Muscle layer of colon (tissue), 2 donors: ENCODE results near the gene SETMAR.

Experiments used
- H3K27ac ChIP-seq: one replicate; pipeline ENCODE4 v1.7.0; 2013; ENCODE audit warnings: low read depth, mild to moderate bottlenecking, low read length, moderate library complexity
- H3K27me3 ChIP-seq, 2 donors: one replicate each; pipeline ENCODE4 v1.7.0; 2013; ENCODE audit warnings: low read length in 2 of 2, mild to moderate bottlenecking in 2 of 2; ENCODE audit not compliant: insufficient read depth in 2 of 2, control insufficient read depth in 1 of 2
- H3K36me3 ChIP-seq: one replicate; pipeline ENCODE4 v1.7.0; 2013; ENCODE audit warnings: mild to moderate bottlenecking, low read length; ENCODE audit not compliant: insufficient read depth
- H3K4me1 ChIP-seq: one replicate; pipeline ENCODE4 v1.7.0; 2013; ENCODE audit warnings: mild to moderate bottlenecking, low read length; ENCODE audit not compliant: insufficient read depth
- H3K4me3 ChIP-seq, 2 donors: one replicate each; pipeline ENCODE4 v1.7.0; 2013; ENCODE audit warnings: low read length in 2 of 2, low read depth in 1 of 2, mild to moderate bottlenecking in 1 of 2, moderate library complexity in 1 of 2
- H3K9ac ChIP-seq: one replicate; pipeline ENCODE4 v1.7.0; 2013; ENCODE audit warnings: low read length
- H3K9me3 ChIP-seq: one replicate; pipeline ENCODE4 v1.7.0; 2013; ENCODE audit warnings: mild to moderate bottlenecking, low read length
- donor health status: abdominal sarcoma.
- donor health status: Adenocarcinoma of cecum.

Gene SETMAR

DNA sequence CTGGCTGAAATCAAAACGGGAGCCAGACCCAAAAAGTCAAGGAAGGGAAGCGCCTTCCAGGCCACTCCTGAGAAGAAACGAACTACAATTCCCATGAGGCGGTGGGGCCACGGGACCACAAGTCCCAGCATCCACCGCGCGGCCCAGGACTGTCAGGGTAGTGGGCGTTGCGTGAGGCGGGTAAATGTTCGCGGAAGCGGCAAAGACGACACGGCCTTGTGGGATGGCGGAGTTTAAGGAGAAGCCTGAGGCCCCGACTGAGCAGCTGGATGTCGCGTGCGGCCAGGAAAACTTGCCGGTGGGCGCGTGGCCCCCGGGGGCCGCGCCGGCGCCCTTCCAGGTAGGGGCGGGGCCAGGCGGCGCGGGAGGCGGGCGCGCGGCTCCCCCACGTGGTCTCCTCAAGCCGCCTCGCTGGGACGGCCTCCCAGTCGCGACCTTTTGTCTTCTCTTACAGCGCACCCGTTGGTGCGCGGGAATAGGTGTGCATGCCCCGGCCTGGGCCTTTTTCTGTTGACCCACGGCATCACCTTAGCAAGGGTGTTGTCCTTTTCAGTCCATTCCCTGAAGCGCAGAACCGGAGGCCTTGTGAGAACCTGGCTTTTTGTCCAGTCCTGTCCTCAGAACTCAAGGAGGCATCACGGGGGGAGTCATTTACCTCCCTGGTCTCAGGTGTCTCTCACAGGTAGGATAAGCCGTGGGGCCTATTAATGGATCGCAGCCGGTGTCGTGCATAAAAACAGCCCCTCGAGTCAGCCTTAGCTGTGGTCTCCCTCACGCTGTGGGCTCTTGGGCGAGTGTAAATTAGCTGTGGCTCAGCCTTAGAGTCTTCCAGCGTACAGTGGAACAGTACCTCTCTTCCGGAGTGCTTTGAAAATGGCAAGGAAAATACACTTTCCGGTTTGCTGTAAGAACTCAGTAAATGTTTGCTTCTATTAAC, at the start of gene SETMAR:
SETMAR (plus strand) TSS at position 183 of the 937 bp plus-strand sequence; CDS start at position 185, 2 bp downstream.
- Histone ChIP-seq H3K27ac (peak within 1 kb of the TSS; percentile 77), H3K4me3 (peak within 1 kb of the TSS; percentile 75 to 99), H3K4me1 (peaks cover 34% of the 10 kb centered on the region), H3K36me3 (no peaks in the 10 kb centered on the region), H3K9ac (peak within 1 kb of the TSS; percentile 83), H3K9me3 (no peaks in the 10 kb centered on the region), H3K27me3 (no peaks in the 10 kb centered on the region)

DNA sequence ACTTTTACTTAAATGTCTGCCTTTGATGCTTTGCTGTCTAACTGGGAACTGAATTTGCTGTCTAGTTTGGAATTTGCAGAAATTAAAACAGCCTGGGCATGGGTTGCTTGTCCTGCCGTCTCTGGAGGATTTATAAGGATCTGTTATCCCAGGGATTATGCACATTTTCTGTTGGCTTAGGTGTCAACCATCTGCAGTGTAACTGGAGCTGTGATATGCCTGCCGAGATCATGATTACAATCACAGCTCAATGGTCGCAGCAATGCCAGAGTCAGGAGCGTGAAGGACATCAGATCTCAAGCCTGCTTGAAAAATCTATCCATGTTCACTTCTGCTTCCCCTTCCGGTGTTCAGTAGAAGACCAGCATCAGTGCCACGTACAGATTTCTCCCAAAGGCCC, 41.8 kb upstream of the SETMAR start:
- Histone ChIP-seq H3K27ac (no peak overlapping the region), H3K36me3 (no peaks in the 10 kb centered on the region), H3K9ac (no peak overlapping the region), H3K4me3 (no peak overlapping the region), H3K4me1 (no peaks in the 10 kb centered on the region), H3K9me3 (no peaks in the 10 kb centered on the region), H3K27me3 (no peaks in the 10 kb centered on the region)

DNA sequence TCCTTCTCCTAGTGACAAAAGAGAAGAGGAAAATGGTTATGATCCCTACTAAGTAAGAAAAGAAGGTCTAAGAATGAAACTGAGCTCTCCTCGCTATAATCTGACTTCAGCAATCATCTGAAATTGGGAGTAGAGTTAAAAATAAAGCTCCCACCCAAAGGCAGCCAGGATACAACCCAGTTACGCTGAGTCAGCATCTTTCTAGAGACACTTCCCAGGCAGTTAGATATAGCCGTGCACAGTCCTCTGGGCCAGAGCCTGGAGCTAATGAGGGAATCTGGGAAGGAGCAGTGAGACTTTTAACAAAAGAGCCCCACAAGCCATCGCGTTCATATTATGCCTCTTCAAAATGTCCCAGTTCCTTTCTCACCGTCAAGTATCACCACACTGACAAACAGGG, 39.1 kb upstream of the SETMAR start:
- Histone ChIP-seq H3K27me3 (no peaks in the 10 kb centered on the region), H3K9me3 (no peaks in the 10 kb centered on the region), H3K4me3 (no peak overlapping the region), H3K4me1 (no peaks in the 10 kb centered on the region), H3K9ac (no peak overlapping the region), H3K36me3 (no peaks in the 10 kb centered on the region), H3K27ac (no peak overlapping the region)

DNA sequence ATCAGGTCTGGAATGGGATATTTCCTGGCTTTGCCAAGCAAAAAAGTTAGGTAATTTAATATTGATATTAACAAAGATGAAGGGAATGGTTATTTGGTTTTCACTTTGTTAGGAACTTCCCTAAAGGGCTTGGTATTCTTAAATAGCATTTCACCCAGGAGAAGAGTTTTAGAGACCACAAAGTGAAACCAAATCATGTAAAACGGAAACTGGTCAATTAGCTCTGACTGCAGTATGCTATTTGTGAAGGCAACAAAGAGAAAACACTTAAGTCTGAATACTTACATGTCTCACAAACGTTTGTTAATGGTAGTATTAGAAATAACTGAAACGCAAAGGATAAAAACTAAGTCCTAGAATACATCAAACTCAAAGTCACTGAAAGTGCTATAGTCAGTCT, 32.4 kb upstream of the SETMAR start:
- H3K9me3 ChIP-seq, result no peaks in the 10 kb centered on the region
- H3K4me1 ChIP-seq, result no peaks in the 10 kb centered on the region
- no peak overlapping the region for H3K9ac ChIP-seq
- H3K36me3 ChIP-seq, result no peaks in the 10 kb centered on the region
- no peak overlapping the region for H3K27ac ChIP-seq
- H3K4me3 ChIP-seq, result no peak overlapping the region
- H3K27me3 ChIP-seq, result no peaks in the 10 kb centered on the region

DNA sequence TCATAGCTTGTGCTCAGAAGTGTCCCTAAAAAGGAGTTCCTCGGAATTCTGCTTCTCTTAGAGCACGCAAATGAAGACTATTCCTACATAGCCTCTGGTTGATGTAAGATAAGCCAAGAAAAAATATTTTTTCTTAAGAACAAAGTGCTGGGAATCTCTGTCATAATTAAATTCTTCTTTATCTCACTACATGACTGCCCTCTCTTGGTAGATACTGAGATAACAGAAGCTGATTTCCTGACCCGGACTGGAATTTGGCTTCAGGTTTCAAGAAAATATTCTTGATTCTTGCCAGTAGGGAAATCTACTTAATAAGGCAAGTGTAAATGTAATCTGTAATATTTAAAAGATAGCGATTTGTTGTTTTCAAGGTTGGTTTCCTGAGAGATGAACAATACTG, 31.3 kb upstream of the SETMAR start:
- H3K4me3 ChIP-seq, result no peak overlapping the region
- H3K36me3 ChIP-seq, result no peaks in the 10 kb centered on the region
- no peaks in the 10 kb centered on the region for H3K9me3 ChIP-seq
- no peaks in the 10 kb centered on the region for H3K4me1 ChIP-seq
- no peaks in the 10 kb centered on the region for H3K27me3 ChIP-seq
- no peak overlapping the region for H3K9ac ChIP-seq
- no peak overlapping the region for H3K27ac ChIP-seq

DNA sequence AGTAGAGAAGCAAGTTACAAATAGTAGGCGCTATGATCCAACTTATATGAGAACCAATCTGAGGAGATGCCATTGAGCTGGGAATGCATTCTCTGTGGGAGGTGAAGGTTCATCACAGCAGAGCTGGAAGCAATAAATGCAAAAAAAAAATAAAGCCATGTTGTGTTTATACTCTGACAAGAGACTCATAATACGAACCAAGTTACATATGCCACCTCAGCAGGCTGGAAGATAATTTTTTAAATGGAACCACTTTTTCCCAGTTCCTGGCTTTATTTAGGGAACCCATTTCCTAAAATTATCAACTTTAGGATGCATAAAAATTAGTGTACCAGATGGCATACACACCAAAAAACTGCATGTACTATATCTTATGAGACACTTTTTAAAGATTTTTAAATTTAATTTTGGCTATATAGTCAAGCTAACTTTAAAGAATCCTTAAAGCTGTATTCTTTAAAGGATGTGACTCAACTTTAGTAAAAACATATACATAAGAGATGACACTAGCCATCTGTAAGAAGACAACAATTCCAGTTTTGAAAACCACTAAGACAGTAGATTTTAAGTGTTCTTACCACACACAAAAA, 23.6 kb upstream of the SETMAR start:
- H3K36me3 ChIP-seq, result no peaks in the 10 kb centered on the region
- H3K27ac ChIP-seq, result no peak overlapping the region
- no peak overlapping the region for H3K9ac ChIP-seq
- H3K9me3 ChIP-seq, result no peaks in the 10 kb centered on the region
- H3K27me3 ChIP-seq, result no peaks in the 10 kb centered on the region
- H3K4me1 ChIP-seq, result no peaks in the 10 kb centered on the region
- H3K4me3 ChIP-seq, result no peak overlapping the region

DNA sequence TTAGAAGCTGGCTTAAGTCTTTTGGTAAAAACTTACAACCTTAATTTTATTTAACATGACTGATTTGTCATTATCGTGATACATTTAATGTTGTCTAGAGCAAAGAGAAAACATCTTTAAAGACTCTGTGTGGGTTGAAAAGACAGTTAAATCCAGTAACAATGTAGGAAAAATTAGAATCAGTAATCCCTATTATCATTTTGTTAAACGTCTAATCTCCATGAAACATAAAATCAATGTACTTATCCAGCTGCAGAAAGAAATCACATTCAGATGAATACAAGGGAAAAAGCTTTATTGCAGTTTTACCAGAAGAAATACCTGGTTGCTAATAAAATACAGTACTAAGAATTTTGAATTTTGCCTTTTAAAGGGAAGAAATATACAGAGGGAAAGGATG, 21.2 kb upstream of the SETMAR start:
- H3K9ac ChIP-seq, result no peak overlapping the region
- no peak overlapping the region for H3K27ac ChIP-seq
- no peaks in the 10 kb centered on the region for H3K4me1 ChIP-seq
- H3K27me3 ChIP-seq, result no peaks in the 10 kb centered on the region
- H3K4me3 ChIP-seq, result no peak overlapping the region
- no peaks in the 10 kb centered on the region for H3K36me3 ChIP-seq
- H3K9me3 ChIP-seq, result no peaks in the 10 kb centered on the region

DNA sequence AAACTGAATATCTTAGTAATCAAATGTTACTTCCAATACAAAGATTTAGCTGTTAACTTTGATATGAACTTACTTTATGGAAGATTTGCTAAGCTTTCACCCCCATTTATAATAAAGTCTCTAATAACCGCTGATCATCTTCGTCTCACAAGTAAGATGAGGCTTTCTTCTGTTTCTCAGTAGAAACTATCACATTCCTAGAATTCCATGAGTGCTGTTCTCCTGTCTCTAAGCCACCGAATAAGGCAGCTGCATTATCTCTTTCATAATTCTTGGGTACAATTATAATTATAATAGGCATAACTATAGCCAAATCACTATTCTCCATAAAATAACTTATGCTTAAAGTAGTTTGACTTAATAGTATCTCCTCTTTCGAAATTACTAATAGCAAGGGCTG, 18.3 kb upstream of the SETMAR start:
- no peak overlapping the region for H3K9ac ChIP-seq
- H3K27ac ChIP-seq, result no peak overlapping the region
- no peaks in the 10 kb centered on the region for H3K36me3 ChIP-seq
- H3K4me1 ChIP-seq, result no peaks in the 10 kb centered on the region
- H3K27me3 ChIP-seq, result no peaks in the 10 kb centered on the region
- H3K4me3 ChIP-seq, result no peak overlapping the region
- no peaks in the 10 kb centered on the region for H3K9me3 ChIP-seq

DNA sequence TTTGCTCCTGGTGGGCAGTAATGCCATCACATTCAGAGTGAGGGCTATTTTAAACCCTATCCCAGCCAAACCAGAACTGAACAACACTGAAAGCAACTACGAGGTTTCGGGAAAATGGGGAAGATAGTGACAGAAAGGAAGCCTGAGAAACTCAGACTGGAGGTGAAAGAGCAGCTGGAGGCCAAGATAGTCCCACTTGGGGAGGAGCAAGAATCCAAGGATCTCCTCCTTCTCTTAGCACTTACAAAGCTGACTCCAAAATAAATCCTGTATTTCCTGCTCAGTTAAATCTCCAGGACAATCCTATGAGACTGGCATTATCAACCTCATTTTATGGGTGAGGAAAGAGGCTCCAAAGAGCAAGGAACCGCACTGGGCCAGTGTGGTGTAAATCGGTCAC, 14.1 kb upstream of the SETMAR start:
- Histone ChIP-seq H3K9me3 (no peaks in the 10 kb centered on the region), H3K4me1 (no peaks in the 10 kb centered on the region), H3K9ac (no peak overlapping the region), H3K27ac (no peak overlapping the region), H3K36me3 (no peaks in the 10 kb centered on the region), H3K4me3 (no peak overlapping the region), H3K27me3 (no peaks in the 10 kb centered on the region)

DNA sequence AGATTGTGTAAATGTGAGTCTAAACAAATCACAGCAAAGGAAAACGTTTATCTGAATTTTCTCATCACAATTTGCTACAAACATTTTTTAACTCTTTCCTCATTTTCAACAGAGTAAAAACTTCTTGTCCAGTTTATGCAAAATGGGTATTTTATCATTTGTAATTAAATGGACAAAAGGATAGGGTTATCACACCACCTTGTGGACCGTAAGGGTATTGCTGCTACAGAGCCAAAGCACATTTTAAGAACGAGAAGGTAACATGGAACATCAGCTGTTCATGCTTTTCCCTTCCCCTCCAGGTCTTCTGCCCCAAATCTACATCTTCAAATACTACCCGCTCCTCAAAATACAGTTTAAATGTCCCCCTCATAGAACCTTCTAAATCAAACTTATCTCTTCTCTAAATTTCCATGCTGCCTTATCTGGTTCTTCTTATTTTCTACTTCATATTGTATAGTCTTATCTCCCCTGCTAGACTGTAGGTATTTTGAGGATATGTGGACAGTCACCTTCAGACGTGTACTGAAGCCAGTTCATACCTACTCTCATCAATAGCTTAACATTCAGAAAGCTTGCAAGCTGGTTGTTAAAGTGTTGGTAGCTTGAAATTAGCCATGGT, 12.8 kb upstream of the SETMAR start:
- no peak overlapping the region for H3K9ac ChIP-seq
- no peaks in the 10 kb centered on the region for H3K4me1 ChIP-seq
- H3K27ac ChIP-seq, result no peak overlapping the region
- H3K4me3 ChIP-seq, result no peak overlapping the region
- no peaks in the 10 kb centered on the region for H3K27me3 ChIP-seq
- no peaks in the 10 kb centered on the region for H3K36me3 ChIP-seq
- no peaks in the 10 kb centered on the region for H3K9me3 ChIP-seq

DNA sequence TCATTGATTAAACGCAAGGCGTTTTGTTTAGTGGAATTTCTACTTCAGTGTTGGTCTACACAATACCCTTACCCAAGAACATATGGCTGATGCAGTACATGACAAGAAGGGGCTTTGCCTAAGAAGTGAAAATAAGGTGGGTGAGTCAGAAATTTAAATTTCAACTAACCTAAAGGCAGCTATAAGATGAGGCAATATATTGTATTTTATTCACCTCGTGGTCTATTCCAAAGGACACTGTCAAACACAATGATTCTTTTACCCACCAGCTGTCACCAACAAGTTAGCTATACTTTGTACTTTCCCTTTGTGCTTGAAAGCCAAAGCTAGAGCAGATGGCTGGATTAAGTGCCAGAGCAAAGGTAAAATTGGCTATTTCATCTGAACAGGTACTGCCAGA, 10.9 kb upstream of the SETMAR start:
- H3K9me3 ChIP-seq, result no peaks in the 10 kb centered on the region

More for the DNA sequence above, 10.9 kb upstream of the SETMAR start:
- Histone ChIP-seq H3K36me3 (no peaks in the 10 kb centered on the region), H3K27ac (no peak overlapping the region), H3K4me3 (no peak overlapping the region), H3K27me3 (no peaks in the 10 kb centered on the region), H3K9ac (no peak overlapping the region), H3K4me1 (no peaks in the 10 kb centered on the region)
